ENCODE data around the gene C20orf202.

C20orf202 gene

DNA sequence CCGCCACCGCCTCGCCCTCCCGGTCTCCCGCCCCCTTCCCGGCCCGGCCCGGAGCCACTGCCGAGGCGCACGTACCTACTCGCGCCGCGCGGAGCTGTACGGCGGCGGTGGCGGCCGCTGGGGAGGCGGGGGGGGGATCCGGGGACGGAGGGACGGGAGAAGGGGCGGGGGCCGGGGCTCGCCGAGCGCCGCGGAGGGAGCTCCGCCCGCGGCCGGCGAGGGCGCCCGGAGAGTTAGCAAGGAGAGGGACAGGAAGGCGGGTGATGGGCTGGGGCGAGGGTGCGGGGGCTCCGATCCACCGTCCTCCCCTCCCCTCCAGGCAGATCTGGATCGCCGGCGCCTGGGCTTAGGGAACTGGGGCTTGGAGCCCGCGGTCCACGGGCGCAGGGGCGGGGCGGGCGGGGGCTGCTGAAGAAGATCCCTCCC, 17.9 kb upstream of the C20orf202 start:
- no peak for DNase-seq

DNA sequence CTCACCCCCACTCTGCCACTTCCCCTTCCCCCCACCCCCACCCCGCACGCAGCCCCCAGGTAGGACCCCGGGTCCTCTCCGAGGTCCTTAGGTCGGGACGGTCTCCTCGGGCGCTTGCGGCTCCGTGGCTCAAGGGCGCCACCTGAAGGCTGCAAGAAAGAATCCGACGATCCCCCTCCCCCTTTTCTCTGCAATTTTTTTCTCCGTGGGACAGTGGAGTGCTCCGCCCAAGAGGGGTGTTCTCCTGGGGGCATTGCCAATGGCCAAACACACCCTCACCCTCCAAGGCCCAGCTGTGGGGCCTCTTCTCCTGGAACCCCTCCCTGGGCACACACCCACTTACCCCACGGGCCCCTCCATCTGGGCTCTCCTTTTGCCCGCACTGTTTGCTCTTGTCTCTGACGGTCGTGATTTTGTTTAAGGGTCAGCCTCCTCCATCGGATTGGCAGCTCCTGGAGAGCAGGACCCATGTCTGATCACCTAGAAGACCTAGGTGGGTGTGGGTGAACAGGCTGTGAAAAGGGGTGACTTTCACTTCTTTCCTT, 17.4 kb upstream of the C20orf202 start:
- DNase-seq: peak; percentile 37

DNA sequence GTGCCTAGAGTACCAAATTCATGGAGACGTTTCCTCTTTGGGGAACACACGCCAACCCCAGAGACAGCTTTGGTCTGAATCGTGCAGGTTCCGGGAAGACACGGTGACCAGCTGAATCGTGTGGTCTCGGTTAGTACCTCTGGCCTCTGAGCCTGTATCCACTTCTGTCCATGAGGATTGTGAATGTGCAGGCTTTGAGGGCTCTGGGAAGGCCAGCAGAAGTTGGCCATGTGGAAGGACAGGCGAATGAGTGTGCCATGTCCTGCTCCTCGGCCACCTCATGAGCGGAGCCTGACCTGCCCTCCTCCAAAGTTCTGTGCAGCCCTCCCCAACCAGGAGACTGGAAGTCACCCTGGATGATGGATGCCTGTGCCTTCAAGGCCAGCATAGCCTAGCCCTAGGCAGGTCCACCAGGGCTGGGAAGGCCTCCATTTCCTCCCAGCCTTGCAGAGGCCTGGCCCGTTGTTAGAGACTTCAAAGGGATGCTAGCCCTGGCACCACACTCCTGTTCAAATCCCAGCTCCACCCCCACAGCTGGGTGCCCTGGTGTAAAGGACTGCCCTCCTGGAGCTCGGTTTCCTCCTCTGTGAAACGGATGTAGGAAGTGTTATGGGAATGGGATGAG, 16.8 kb upstream of the C20orf202 start:
- no peak for DNase-seq

DNA sequence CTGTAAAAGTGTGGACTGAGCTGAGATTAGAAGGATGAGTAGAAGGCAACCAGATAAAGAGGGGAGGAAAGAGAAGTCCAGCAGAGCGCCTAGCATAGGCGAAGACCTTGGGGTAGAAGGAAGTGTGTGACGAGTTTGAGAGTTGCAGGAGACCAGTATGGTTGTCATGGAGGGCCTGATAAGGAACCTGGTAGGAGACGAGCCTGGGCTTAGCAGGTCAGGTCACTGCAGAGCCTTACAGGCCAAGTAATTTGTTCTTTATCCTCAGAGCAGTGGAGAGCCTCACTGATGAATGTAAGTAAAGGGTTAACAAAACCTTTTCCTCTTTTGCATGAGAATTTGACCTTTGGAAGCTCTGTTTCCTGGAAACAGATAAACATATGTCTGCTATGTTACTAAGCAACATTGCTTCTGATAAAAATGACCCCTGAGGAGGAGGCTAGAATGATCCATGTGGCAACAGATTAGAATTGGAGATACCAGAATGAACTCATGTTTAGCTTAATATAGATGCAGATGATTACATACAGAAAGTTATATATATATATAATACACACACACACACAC, 15.6 kb upstream of the C20orf202 start:
- no peak for DNase-seq

DNA sequence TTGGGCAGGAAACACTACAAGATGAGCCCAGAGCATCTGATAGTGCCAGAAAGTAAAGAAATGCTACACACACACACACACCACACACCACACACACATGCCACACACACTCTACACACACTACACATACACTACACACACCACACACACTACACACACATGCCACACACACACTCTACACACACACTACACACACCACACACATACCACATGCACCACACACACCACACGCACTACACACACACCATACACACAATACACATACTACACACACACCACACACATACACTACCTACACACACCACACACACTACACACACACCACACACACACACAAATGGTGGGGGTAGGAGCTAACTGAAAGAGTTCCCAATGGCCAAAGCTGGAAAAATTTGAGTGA, 14.9 kb upstream of the C20orf202 start:
- no peak for DNase-seq

DNA sequence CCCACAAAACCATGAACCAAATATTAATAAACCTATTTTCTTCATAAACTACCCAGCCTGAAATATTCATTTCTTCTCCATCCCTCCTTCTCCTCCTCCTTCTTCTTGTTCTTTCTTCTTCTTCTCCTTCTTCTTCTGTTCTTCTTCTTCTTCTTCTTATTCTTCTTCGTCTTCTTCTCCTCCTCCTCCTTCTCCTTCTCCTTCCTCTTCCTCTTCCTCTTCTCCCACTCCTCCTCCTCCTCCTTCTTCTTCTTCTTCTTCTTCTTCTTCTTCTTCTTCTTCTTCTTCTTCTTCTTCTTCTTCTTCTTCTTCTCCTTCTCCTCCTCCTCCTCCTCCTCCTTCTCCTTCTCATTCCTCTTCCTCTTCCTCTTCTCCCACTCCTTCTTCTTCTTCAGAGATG, 13.4 kb upstream of the C20orf202 start:
- DNase-seq: no peak

DNA sequence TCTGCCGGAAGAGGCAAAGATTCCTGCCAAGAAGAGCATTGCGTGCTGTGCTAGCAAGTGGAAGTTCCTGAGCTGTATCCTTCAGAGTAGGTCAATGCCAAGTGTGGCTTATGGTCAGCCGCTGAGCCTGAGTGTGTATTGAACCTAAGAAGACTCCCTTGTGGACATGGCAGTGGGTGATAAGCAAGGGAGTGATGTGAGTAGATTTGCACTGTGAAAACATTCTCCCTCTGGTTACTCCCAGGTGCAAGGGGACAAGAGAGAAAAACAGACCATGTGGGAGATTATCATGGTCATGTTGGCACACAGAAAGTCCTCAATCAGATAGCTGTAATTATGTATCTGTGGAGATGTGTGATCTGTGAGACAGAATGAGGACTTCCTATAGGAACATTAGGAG, 12.4 kb upstream of the C20orf202 start:
- DNase-seq: no peak

DNA sequence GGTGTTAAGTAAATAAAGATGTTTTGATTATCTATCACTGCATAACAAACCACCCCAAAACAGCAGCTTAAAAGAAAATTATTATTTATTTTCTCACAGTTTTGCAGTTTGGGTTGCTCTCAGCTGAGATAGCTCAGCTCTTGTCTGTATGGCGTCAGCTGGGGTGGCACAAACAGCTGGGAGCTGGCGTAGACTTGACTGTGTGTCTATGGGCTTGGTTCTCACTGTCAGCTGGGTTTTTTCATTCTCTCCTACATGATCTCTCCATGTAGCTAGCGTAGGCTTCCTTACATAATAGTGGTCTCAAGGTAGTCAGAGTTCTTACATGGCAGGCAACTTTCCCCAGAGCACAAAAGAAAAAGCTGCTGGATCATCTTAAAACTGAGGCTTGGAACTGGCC, 12.0 kb upstream of the C20orf202 start:
- DNase-seq: no peak

DNA sequence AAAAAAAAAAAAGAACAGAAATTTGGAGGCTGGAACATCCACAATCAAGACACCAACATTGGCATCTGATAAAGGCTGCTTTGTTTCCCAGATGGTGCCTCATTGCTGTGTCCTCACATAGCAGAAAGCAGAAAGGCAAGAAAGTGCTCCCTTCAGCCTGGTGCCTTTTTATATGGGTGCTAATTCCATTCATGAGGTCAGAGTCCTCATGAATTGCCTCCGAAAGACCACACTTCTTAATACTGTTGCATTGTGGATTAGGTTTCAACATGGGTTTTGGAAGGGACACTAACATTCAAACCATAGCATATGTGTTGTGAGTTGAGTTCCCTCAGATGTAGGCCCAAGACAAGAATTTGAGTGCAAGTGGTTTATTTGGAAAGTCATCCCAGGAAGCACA, 8.0 kb upstream of the C20orf202 start:
- DNase-seq: no peak

DNA sequence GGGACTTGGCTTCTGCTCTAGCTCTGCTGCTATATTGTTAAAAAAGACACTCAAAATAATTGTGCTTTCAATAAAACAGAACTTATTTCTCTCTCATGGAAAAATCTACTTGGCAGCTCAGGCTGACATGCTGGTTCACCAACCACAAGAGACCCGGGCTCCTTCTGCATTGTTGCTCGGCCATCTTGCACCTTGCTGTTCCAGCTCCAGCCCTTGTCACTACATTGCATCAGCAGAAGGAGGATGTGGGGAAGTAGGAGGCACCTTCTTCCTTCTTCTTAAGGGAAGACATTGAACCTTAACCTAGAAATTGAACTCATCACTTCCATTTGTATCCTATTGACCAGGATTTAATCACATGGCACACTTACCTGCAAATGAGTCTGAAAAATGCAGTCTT, 6.6 kb upstream of the C20orf202 start:
- DNase-seq: no peak

DNA sequence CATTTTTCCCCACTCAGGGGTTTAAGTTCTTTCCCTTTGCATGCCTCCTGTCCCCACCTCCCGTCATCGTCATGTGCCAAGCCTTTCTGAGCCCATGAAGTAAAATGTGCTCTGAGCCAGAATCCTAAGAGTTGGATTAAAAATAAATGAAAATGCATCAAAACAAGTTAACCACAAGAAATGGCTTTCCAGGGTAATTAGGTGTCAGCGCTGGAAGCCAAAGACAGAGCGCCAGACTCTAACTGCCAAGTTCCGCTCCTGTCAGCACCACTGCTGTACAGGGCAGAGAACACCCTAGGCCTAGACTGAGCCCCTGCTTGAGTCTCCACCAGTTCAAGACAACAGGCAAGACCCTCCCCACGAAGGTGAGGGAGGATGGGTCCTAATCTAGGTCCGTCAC, 5.5 kb upstream of the C20orf202 start:
- DNase-seq: no peak

DNA sequence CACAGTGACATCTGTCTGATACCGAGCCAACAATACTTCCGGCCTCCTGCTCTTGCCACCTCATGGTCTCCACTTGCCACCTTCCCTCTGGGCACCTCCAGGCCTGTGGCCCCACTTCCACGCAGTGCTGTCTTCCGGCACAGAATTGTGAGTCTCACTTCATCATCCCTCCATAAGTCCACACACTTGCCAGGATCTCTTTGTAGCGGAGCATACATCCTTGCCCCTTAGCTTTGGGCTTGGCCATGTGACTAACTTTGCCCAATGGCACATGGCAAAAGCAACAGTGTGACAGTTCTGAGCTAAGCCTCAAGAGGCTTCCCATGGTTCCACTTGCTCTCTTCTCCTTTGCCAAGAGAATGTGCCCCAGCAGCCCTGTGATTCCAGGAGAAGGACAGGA, 4.5 kb upstream of the C20orf202 start:
- DNase-seq: no peak

DNA sequence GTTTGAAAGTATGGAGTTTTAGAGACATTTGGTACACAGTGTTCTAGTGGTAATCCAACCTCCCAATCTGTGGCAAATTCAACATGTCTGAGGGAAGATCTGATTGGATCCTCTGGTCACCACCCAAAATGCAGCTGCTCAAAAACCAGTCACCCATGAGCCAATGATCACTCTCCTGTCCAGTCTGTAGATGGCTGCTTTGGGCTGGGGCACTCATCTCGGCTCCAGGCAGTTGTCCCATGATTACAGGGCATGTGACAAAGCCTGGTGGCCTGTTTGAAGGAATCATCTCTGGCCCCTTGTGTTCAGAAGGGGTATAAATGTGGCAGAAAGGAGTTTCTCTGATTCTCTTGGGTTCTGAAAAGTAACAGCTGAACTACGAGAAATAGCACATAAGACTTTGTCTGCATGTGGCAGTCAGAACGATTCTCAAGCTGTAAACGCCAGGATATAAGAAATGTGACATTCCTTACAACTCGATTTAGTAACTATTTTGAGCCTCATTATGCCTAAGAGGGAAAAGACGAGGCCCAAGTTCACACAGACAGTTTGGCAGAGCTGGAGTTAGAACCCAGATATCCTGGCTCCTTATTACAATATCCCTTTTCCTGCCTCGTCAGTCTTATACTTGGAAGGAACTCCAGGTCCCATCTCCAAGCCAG, 3.9 kb upstream of the C20orf202 start:
- no peak for DNase-seq

DNA sequence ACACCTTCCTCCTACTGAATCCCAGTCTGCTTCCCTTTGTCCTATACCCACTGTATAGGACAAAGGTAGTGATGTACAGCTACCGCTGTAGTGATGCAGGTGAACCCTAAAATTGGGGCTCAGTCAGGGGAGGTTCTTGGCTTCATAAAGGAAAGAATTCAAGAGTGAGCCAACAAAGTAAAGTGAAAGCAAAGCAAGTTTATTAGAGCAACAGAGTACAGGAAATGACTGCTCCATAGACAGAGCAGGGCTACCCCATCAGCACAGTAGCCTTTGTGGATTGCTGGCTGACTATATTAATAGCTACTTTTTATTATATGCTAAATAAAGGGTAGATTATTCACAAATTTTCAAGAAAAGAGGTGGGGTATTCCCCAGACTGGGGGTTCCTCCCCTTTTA, 3.3 kb upstream of the C20orf202 start:
- DNase-seq: no peak

DNA sequence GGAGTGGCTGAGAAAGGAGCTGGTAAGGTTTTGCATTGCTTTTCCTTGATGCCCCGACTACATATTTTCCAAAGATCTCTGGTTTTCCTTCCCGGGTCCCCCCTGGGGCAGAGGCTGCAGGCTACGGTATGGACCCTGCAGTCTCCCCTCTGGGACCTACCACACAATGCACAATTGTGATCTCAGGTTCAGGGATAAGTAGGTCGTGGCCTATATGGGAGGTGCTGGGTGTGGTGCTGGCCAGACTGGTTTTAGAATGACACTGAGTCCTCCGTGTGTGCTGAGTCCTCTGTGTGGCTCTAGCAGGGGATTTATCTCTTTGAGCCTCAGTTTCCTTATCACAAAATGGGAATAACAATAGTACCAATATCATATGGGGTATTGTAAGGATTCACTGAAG, 376 bp downstream of the C20orf202 start:
- DNase-seq: no peak

DNA sequence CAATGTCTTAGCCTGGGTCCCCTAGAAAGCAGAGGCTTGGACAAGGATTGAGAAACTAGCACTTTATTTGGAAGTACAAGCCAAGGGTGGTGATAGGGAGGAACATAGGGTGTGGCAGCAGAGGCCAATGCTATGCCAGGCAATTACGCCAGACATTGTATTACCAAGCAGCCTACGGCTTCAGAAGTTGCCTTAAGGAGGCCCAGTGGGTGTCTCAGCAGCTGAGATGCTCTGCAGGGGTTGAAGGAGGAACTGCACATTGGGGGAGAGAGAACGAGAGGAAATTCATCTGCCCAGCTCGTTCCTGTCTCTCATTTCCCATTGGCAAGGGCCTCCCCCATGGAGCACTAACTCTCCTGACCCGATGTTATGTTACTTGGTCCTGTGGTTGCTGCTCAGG, 859 bp downstream of the C20orf202 start:
- no peak for DNase-seq

DNA sequence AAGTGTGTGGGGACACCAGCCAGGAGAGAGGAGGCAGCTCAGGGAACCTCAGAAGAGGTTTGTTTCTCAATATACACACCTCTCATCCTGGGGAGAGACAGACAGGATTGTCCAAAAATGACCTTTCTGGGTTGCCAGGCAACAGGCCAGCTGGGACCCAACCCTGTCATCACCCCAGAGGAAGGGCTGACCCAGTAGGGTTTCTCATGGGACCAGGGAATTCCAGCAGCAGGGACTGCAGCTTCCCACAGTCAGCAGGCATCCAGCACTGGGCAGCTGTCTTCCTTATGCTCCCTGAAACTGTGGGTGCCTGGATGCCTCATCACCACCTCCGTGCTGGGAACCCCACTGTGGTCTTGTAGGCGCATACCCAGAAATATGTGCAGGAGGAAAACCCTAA, 1.3 kb downstream of the C20orf202 start:
- DNase-seq: no peak

DNA sequence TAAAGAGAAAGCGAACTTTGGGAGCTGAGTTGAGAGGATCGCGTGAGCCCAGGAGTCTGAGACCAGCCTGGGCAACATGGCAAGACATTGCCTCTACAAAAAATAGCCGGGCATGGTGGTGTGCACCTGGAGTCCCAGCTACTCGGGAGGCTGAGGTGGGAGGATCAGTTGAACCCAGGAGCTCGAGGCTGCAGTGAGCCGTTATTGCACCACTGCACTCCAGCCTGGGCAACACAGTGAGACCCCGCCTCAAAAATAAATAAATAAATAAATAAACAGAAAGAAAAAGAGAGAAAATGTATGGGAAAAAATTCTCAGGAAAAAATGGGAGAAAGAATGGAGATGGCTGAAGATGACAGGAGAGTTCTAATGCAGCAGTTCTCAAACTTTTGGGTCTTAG, 2.5 kb downstream of the C20orf202 start:
- DNase-seq: no peak

DNA sequence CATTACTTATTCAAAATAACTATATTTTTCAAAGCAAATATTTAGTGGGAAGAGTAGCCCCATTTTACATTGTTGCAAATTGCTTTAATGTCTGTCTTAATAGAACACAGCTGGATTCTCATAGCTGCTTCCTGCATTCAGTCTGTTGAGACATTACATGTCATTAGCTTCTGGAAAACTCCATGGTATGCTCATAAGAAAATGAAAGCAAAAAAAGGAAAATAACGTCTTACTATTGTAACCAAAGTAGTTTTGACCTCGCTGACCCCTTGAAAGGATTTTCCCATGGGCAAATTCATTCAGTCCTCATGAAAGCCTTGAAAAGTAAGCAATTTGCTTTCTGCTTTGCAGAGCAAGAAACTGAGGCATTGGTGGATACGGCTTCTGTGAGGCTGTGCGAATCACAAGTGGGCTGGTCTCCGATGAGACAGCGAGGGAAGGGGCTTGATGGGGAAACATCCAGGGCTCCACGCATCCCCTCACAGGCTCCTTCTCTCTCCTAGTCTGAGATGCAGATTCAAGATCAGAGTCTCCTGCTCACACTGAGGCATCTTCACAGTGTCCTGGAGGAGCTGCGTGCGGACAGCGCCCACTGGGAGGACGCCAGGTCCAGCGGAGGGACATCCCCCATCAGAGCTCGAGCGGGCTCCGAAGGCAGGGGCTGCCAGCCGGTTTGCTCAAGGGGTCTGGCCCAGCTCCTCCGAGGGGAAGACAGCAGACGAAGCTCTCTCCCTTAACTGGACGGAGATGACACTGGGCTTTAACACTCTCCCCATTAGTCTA, 3.3 kb downstream of the C20orf202 start:
- DNase-seq: no peak

DNA sequence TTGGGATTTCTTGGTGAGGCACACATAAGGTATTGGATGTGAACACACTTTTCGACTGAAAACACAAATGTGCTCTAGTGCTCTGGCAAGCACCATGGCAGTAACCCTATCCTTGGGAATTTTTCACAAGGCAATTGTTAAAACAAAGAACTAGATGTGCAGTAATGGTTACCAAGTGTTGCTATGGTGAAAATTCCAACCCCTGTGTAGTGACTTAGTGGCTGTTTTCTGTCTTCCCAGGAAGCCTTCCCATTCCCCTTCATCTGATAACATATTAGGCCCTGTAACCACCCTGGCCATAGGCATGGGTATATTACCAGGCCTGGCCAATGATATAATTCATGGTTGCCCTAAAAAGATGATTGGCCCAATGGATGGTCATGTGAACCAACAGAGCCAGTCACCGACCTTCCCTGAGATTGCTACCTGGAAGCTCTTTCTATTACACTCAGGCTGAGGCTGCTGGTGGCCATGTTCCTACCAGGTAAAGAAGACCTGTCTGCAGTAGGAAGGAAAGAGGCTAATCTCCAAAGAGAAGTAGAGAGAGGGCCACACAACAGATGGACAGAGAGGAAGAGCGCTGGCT, 4.1 kb downstream of the C20orf202 start:
- no peak for DNase-seq

DNA sequence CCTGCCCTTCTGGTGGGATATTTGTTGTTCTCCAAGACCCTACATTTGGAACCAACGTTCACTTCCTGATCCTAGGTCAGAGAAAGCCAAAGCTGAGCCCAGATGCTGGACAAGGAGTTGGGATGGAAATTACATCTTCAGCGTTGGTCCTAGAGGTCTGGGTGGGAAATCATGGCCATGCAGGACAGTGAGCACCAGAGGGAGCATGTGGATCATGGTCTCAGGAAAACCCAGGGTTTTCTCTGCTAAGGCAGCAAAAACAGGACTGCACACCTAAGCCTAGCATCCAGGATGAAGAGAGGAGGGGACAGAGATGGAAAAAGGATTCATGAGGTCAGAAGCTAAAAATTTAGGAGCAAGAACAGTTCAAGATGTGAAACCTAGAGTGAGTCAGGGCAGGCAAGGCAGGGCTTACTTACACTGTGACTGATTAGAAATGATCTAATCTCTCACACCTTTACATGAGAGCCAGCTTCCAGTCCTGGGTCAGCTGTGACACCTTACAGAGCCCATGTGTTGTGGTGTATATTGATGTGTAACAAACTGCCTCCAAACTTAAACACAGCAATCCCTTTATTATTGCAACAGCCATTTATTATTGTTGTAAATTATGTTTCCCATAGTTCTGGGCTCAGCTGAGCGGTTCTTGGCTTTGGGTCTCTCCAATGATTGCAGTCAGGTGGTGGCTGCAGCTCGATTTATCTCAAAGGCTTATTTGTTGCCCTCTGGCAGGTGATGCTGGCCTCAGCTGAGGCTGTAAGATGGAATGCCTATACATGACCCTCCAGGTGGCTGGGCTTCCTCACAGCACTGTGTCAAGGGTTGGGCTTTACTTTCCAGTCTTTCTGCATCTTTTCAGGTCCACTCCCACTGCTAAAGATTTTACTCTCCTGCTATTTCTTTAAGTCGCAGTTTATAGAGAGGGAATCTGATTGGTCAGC, 6.5 kb downstream of the C20orf202 start:
- DNase-seq: no peak

DNA sequence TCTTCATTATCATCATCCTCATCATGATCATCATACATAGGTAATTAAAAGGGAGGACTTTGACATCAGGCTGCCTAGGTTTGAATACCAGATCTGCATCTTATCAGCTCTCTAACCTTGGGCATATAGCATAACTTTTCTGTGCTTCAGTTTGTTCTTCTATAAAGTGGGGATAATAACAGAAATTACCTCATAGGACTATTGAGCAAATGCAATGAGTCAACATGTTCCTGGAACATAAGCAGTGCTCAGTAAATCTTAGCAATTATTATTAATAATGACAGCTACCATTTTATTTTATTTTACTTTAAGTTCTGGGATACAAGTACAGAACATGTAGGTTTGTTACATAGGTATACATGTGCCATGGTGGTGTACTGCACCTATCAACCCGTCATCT, 7.2 kb downstream of the C20orf202 start:
- DNase-seq: no peak

Data from CD4-positive, alpha-beta T cell treated with Interleukin-10 for 1 hour (primary cell).